ENCODE results near the gene QRICH2.
"Not testable (repeated sequence)": the region's sequence is repeated elsewhere in the genome, so short reads cannot be mapped to it uniquely, and the experiment has no call there.

Gene QRICH2

GRCh38 chr17:76331083-76331482 lies 23.0 kb upstream of the QRICH2 start:
- DNase-seq (ENCODE audit: low read depth in 2 of 2): no peak

GRCh38 chr17:76329664-76330063 lies 21.6 kb upstream of the QRICH2 start:
- DNase-seq (ENCODE audit: low read depth in 2 of 2): no peak

- no peak for DNase-seq (ENCODE audit: low read depth in 2 of 2)
Measured at GRCh38 chr17:76327696-76328095, 19.6 kb upstream of the QRICH2 start.

GRCh38 chr17:76326306-76326705 lies 18.2 kb upstream of the QRICH2 start:
- DNase-seq (ENCODE audit: low read depth in 2 of 2): no peak

- DNase-seq (ENCODE audit: low read depth in 2 of 2): no peak
Measured at GRCh38 chr17:76318586-76318985, 10.5 kb upstream of the QRICH2 start.

DNA sequence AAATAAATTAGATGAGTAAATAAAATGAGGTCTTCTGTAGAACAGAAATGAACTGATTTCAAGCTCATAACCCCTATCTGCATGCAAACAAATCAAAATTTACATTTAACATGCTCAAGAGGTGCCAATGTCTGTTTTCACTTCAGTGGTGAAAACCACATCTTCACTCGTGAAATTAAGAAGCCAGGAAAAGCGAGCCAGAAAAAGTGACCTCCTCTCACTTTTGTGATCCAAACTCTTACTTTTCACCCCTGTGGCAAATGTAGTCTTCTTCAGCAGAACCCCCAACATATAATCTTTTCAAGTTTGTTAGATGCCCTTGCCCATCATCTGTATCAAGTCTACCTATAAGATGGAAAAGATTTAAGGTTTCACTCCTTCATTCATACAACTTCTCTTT lies 9.5 kb upstream of the QRICH2 start:
- DNase-seq (ENCODE audit: low read depth in 2 of 2): no peak

DNA sequence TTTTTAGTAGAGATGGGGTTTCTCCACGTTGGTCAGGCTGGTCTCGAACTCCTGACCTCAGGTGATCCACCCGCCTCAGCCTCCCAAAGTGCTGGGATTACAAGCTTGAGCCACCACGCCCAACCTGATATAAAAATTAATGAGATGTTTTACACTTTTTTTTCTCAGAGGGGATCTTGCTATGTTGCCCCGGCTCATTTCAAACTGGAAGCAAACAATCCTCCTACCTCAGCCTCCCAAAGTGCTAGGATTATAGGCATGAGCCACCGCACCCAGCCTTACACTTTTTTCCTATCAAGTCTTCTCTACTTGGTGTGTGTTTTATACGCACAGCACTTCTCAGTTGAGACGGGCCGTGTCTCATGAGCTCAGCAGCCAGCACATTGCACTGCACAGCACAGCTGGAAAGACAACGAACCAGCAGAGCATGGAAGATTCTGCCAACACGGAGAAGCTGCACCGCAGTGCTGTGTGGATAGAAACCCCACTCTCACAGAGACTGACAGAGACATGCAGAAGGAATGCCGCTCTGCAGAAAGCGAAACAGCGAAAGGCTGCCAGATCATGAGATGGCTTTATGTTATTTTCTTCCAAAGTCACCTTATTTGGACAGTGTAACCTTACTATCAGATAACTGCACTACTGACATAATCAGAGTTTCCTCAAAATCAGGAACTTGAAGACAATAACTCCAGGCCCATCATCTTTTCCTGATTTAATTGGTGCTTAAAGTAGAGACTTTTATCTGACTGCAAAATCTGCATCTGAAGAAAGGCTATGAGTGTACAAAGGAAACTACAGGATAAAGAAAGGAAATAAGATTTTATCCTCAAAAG lies 6.5 kb upstream of the QRICH2 start:
- DNase-seq (ENCODE audit: low read depth in 2 of 2): no peak

DNA sequence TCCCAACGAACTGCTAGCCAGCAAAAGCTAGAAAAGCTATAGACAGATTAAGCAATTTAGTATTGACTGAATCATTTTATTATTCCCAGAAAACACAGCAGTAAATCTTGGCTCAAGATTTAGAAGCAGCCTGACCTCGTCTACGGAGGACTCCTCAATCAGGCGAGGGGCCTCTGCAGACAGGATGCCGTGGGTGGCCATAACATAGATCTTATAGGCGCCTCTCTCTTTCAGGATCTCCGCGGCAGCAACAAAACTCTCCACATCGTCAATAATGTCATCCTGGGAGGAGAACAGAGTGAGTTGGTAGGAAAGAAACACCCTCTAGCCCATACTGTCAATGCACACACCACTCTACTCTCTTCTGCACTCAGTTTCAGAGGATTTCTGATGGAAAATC lies 4.7 kb upstream of the QRICH2 start:
- DNase-seq (ENCODE audit: low read depth in 2 of 2): no peak

- DNase-seq (ENCODE audit: low read depth in 2 of 2): no peak
Measured at GRCh38 chr17:76309461-76309860, 1.4 kb upstream of the QRICH2 start.

GRCh38 chr17:76307299-76307965 lies 644 bp downstream of the QRICH2 start:
- DNase-seq (ENCODE audit: low read depth in 2 of 2): no peak

GRCh38 chr17:76305135-76305454 lies 3.0 kb downstream of the QRICH2 start:
- DNase-seq (ENCODE audit: low read depth in 2 of 2): not testable (repeated sequence)

DNA sequence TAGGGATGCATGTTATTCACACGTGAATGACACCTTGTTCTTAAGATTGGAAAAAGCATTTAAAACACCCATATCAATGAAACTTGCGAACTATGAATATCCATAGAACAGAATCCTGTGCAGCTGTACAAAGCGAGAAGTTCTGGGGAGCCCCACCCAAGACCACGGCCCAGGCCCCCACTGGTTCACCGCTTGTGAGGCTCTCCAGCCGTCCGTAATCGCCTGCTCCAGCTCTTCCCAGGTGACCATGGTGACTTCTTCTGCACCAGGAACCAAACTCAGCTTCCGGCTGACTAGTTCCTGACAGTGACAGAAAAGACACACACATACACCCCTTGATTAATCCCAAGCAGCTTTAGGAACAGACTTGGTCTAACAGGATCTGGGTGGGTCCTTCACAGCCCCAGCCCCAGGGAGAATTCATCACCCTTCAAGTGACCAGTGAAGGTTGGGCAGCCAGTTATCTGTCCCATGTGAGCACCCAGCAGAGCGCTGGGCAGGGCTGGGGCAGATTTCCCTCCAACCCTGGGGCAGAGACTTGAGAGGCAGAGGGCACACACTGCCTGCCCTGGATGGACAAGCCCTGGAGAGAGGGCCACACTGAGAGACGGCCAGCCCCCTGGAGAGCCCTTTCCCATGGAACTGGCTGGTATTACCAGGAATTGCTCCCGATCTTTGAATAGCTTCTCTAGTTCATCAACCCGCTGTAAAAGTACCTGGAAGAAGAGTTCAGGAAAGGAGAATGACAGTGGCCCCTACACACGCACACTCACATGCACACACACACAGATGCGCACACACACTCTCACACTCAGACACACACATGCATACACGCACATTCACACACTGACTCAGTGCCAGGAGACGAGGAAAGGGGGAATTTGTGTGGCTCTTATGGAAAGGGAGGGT lies 3.6 kb downstream of the QRICH2 start:
- no peak for DNase-seq (ENCODE audit: low read depth in 2 of 2)

DNA sequence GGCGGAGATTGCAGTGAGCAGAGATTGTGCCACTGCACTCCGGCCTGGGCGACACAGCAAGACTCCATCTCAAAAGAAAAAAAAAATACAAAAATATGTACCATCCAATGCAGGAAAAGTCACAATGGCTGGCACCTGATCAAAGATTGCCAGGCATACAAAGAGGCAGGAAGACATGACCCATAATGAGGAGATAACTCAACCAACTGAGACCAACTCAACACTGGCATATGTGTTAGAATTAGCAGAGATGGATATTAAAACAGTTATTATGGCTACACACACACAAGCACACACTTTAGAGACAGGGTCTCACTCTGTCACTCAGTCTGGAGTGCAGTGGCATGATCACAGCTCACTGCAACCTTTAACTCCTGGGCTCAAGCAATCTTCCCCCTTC lies 10.6 kb downstream of the QRICH2 start:
- no peak for DNase-seq (ENCODE audit: low read depth in 2 of 2)

DNA sequence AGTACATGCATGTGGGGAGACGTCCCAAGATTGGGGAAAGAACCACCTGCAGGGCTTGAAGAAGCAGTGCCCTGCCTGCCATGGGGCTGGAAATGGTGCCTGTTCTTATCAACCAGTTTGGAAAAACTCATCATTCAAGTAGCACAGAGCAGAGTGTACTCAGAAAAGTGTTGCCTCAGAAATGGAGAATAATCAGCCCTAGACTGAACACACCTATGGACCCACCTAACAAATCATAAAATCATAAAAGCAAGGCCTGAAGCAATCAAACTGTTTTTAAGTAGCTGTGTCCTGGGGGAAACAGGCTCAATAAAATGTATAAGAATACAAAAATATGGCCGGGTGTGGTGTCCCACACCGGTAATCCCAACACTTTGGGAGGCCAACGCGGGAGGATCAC lies 11.2 kb downstream of the QRICH2 start:
- DNase-seq (ENCODE audit: low read depth in 2 of 2): no peak

GRCh38 chr17:76296186-76296585 lies 11.9 kb downstream of the QRICH2 start:
- no peak for DNase-seq (ENCODE audit: low read depth in 2 of 2)

- no peak for DNase-seq (ENCODE audit: low read depth in 2 of 2)
Measured at GRCh38 chr17:76293106-76293505, 15.0 kb downstream of the QRICH2 start.

GRCh38 chr17:76292567-76292966 lies 15.5 kb downstream of the QRICH2 start:
- no peak for DNase-seq (ENCODE audit: low read depth in 2 of 2)

- DNase-seq (ENCODE audit: low read depth in 2 of 2): no peak
Measured at GRCh38 chr17:76281573-76282371, 26.3 kb downstream of the QRICH2 start.

- no peak for DNase-seq (ENCODE audit: low read depth in 2 of 2)
Measured at GRCh38 chr17:76280650-76281049, 27.4 kb downstream of the QRICH2 start.

GRCh38 chr17:76279742-76280287 lies 28.3 kb downstream of the QRICH2 start:
- DNase-seq (ENCODE audit: low read depth in 2 of 2): no peak

All from fibroblast of skin of left biceps (primary cell).